Measurements from ENCODE around the gene PUS10. TPM values are rescaled to one million over a fixed set of nuclear protein-coding genes. Genes with fewer than 3 reads are reported as not detected.

PUS10 gene
- polyA plus RNA-seq, 1 donor: 17.8 TPM

- no peak overlapping the region for H3K4me3 ChIP-seq (ENCODE audit: low read length)
- peaks cover 3% of the 10 kb centered on the region for H3K4me1 ChIP-seq (ENCODE audit: control insufficient read depth, insufficient read depth, low read length)
- peaks cover 3% of the 10 kb centered on the region for H3K9me3 ChIP-seq (ENCODE audit: control insufficient read depth, low read depth, low read length)
- H3K27me3 ChIP-seq (ENCODE audit: control insufficient read depth, insufficient read depth, low read length): no peaks in the 10 kb centered on the region
- no CpG with 5 or more reads among the region's 5 CpGs for WGBS (ENCODE audit: insufficient coverage, low lambda C conversion rate)
- H3K36me3 ChIP-seq (ENCODE audit: control insufficient read depth, insufficient read depth, low read length): peaks cover 2% of the 10 kb centered on the region
- no peak for DNase-seq
- H3K27ac ChIP-seq (ENCODE audit: low read length): no peak overlapping the region
These were observed 44.4 kb downstream of the PUS10 start for GRCh38 chr2:60973705-60974104.

- no peak for DNase-seq
- WGBS (ENCODE audit: insufficient coverage, low lambda C conversion rate): no CpG with 5 or more reads among the region's 32 CpGs
- Histone ChIP-seq H3K9me3 (ENCODE audit: control insufficient read depth, low read depth, low read length) (peaks cover 3% of the 10 kb centered on the region), H3K36me3 (ENCODE audit: control insufficient read depth, insufficient read depth, low read length) (peaks cover 2% of the 10 kb centered on the region), H3K27ac (ENCODE audit: low read length) (no peak overlapping the region), H3K4me1 (ENCODE audit: control insufficient read depth, insufficient read depth, low read length) (peaks cover 3% of the 10 kb centered on the region), H3K27me3 (ENCODE audit: control insufficient read depth, insufficient read depth, low read length) (no peaks in the 10 kb centered on the region), H3K4me3 (ENCODE audit: low read length) (no peak overlapping the region)
These were observed 45.0 kb downstream of the PUS10 start for GRCh38 chr2:60972889-60973656.

- H3K27me3 ChIP-seq (ENCODE audit: control insufficient read depth, insufficient read depth, low read length): no peaks in the 10 kb centered on the region
- no peak overlapping the region for H3K4me3 ChIP-seq (ENCODE audit: low read length)
- no peak for DNase-seq
- no CpG with 5 or more reads among the region's 1 CpG for whole genome bisulfite sequencing (ENCODE audit: insufficient coverage, low lambda C conversion rate)
- H3K36me3 ChIP-seq (ENCODE audit: control insufficient read depth, insufficient read depth, low read length): peaks cover 3% of the 10 kb centered on the region
- H3K27ac ChIP-seq (ENCODE audit: low read length): no peak overlapping the region
- no peaks in the 10 kb centered on the region for H3K9me3 ChIP-seq (ENCODE audit: control insufficient read depth, low read depth, low read length)
- no peaks in the 10 kb centered on the region for H3K4me1 ChIP-seq (ENCODE audit: control insufficient read depth, insufficient read depth, low read length)
These were observed 51.3 kb downstream of the PUS10 start for GRCh38 chr2:60966507-60967405.

GRCh38 chr2:60965499-60965785 is 52.6 kb downstream of the PUS10 start:
- Histone ChIP-seq H3K4me1 (ENCODE audit: control insufficient read depth, insufficient read depth, low read length) (no peaks in the 10 kb centered on the region), H3K36me3 (ENCODE audit: control insufficient read depth, insufficient read depth, low read length) (peaks cover 6% of the 10 kb centered on the region), H3K27me3 (ENCODE audit: control insufficient read depth, insufficient read depth, low read length) (no peaks in the 10 kb centered on the region), H3K9me3 (ENCODE audit: control insufficient read depth, low read depth, low read length) (no peaks in the 10 kb centered on the region), H3K27ac (ENCODE audit: low read length) (no peak overlapping the region), H3K4me3 (ENCODE audit: low read length) (no peak overlapping the region)
- no peak for DNase-seq

- Histone ChIP-seq H3K4me1 (ENCODE audit: control insufficient read depth, insufficient read depth, low read length) (no peaks in the 10 kb centered on the region), H3K27me3 (ENCODE audit: control insufficient read depth, insufficient read depth, low read length) (no peaks in the 10 kb centered on the region), H3K9me3 (ENCODE audit: control insufficient read depth, low read depth, low read length) (no peaks in the 10 kb centered on the region), H3K27ac (ENCODE audit: low read length) (no peak overlapping the region), H3K4me3 (ENCODE audit: low read length) (no peak overlapping the region), H3K36me3 (ENCODE audit: control insufficient read depth, insufficient read depth, low read length) (peaks cover 6% of the 10 kb centered on the region)
- no peak for DNase-seq
- 97% methylated on average over 5 of the region's 7 CpGs for WGBS (ENCODE audit: insufficient coverage, low lambda C conversion rate)
These were observed 53.2 kb downstream of the PUS10 start for GRCh38 chr2:60964651-60965498.

- Histone ChIP-seq H3K4me1 (ENCODE audit: control insufficient read depth, insufficient read depth, low read length) (peaks cover 6% of the 10 kb centered on the region), H3K27ac (ENCODE audit: low read length) (no peak overlapping the region), H3K27me3 (ENCODE audit: control insufficient read depth, insufficient read depth, low read length) (no peaks in the 10 kb centered on the region), H3K9me3 (ENCODE audit: control insufficient read depth, low read depth, low read length) (no peaks in the 10 kb centered on the region), H3K4me3 (ENCODE audit: low read length) (no peak overlapping the region), H3K36me3 (ENCODE audit: control insufficient read depth, insufficient read depth, low read length) (peaks cover 11% of the 10 kb centered on the region)
- DNase-seq: no peak
These were observed 54.9 kb downstream of the PUS10 start for GRCh38 chr2:60963190-60963589.

GRCh38 chr2:60962528-60962927 is 55.5 kb downstream of the PUS10 start:
- Histone ChIP-seq H3K36me3 (ENCODE audit: control insufficient read depth, insufficient read depth, low read length) (peaks cover 13% of the 10 kb centered on the region), H3K27me3 (ENCODE audit: control insufficient read depth, insufficient read depth, low read length) (no peaks in the 10 kb centered on the region), H3K4me3 (ENCODE audit: low read length) (no peak overlapping the region), H3K4me1 (ENCODE audit: control insufficient read depth, insufficient read depth, low read length) (peaks cover 6% of the 10 kb centered on the region), H3K9me3 (ENCODE audit: control insufficient read depth, low read depth, low read length) (no peaks in the 10 kb centered on the region), H3K27ac (ENCODE audit: low read length) (no peak overlapping the region)
- WGBS (ENCODE audit: insufficient coverage, low lambda C conversion rate): 77% methylated on average over 2 of the region's 2 CpGs
- DNase-seq: no peak

GRCh38 chr2:60961457-60961856 is 56.6 kb downstream of the PUS10 start:
- H3K9me3 ChIP-seq (ENCODE audit: control insufficient read depth, low read depth, low read length): no peaks in the 10 kb centered on the region
- 90% methylated on average over 2 of the region's 4 CpGs for WGBS (ENCODE audit: insufficient coverage, low lambda C conversion rate)
- H3K27me3 ChIP-seq (ENCODE audit: control insufficient read depth, insufficient read depth, low read length): no peaks in the 10 kb centered on the region
- no peak for DNase-seq
- peaks cover 6% of the 10 kb centered on the region for H3K4me1 ChIP-seq (ENCODE audit: control insufficient read depth, insufficient read depth, low read length)
- no peak overlapping the region for H3K27ac ChIP-seq (ENCODE audit: low read length)
- H3K4me3 ChIP-seq (ENCODE audit: low read length): no peak overlapping the region
- peaks cover 18% of the 10 kb centered on the region for H3K36me3 ChIP-seq (ENCODE audit: control insufficient read depth, insufficient read depth, low read length)

- no peak for DNase-seq
- no peaks in the 10 kb centered on the region for H3K27me3 ChIP-seq (ENCODE audit: control insufficient read depth, insufficient read depth, low read length)
- no peaks in the 10 kb centered on the region for H3K9me3 ChIP-seq (ENCODE audit: control insufficient read depth, low read depth, low read length)
- WGBS (ENCODE audit: insufficient coverage, low lambda C conversion rate): no CpG with 5 or more reads among the region's 1 CpG
- peaks cover 18% of the 10 kb centered on the region for H3K36me3 ChIP-seq (ENCODE audit: control insufficient read depth, insufficient read depth, low read length)
- H3K4me3 ChIP-seq (ENCODE audit: low read length): no peak overlapping the region
- H3K4me1 ChIP-seq (ENCODE audit: control insufficient read depth, insufficient read depth, low read length): peaks cover 6% of the 10 kb centered on the region
- H3K27ac ChIP-seq (ENCODE audit: low read length): no peak overlapping the region
These were observed 57.3 kb downstream of the PUS10 start for GRCh38 chr2:60960706-60961105.

- no CpG with 5 or more reads among the region's 7 CpGs for WGBS (ENCODE audit: insufficient coverage, low lambda C conversion rate)
- Histone ChIP-seq H3K4me3 (ENCODE audit: low read length) (no peak overlapping the region), H3K27ac (ENCODE audit: low read length) (peak overlapping the region; percentile 70), H3K27me3 (ENCODE audit: control insufficient read depth, insufficient read depth, low read length) (no peaks in the 10 kb centered on the region), H3K4me1 (ENCODE audit: control insufficient read depth, insufficient read depth, low read length) (peaks cover 6% of the 10 kb centered on the region), H3K9me3 (ENCODE audit: control insufficient read depth, low read depth, low read length) (no peaks in the 10 kb centered on the region), H3K36me3 (ENCODE audit: control insufficient read depth, insufficient read depth, low read length) (peaks cover 23% of the 10 kb centered on the region)
- DNase-seq: no peak
These were observed 58.6 kb downstream of the PUS10 start for GRCh38 chr2:60959501-60959900.

Data from large intestine (tissue), 3 donors.